K562 (cell line): Measurements from ENCODE around the gene CAPN2. TPM values are rescaled to one million over a fixed set of nuclear protein-coding genes. Genes with fewer than 3 reads are reported as not detected.

Experiments used
- CBFA2T3 ChIP-seq: fragments of 450-650 bp; IDR thresholded peaks from 2 replicates; pipeline ENCODE4 v1.6.1; 2017
- DNMT1 ChIP-seq: fragments of 450-650 bp; IDR thresholded peaks from 2 replicates; pipeline ENCODE4 v1.6.1; 2016; ENCODE audit warnings: antibody characterized with exemption, mild to moderate bottlenecking
- FOXJ3 ChIP-seq: sonication (generic); formaldehyde crosslinking; IDR thresholded peaks from 2 replicates; pipeline ENCODE4 v1.4.0; 2020; ENCODE audit warnings: mild to moderate bottlenecking, missing genetic modification reagents
- HDAC6 ChIP-seq: IDR thresholded peaks from 2 replicates; pipeline ENCODE4 v1.6.1; 2012; ENCODE audit warnings: low read depth, mild to moderate bottlenecking, control low read depth, inconsistent platforms, low read length, moderate library complexity
- KDM5B ChIP-seq: fragments of 200-600 bp; sonication (generic); IDR thresholded peaks from 2 replicates; pipeline ENCODE4 v1.6.1; 2012; ENCODE audit warnings: low read depth, mild to moderate bottlenecking, moderate library complexity, low read length, control low read depth, inconsistent platforms; ENCODE audit not compliant: insufficient replicate concordance
- MAZ ChIP-seq, 2 experiments: fragments of 450-650 bp in 1 of 2; sonication (generic) in 1 of 2; formaldehyde crosslinking; IDR thresholded peaks in 1 of 2; conservative IDR thresholded peaks in 1 of 2; 2 replicates each; pipeline versions ENCODE4 v1.4.0 to v1.5.0; 2020; ENCODE audit warnings: mild to moderate bottlenecking in 1 of 2, missing genetic modification reagents in 1 of 2
- MTF1 ChIP-seq: fragments of 250-450 bp; sonication (Bioruptor Pico); IDR thresholded peaks from 2 replicates; pipeline ENCODE4 v1.9.0; 2021; ENCODE audit warnings: moderate library complexity, mild to moderate bottlenecking, inconsistent platforms, borderline replicate concordance
- NCOA4 ChIP-seq: fragments of 450-650 bp; IDR thresholded peaks from 2 replicates; pipeline ENCODE4 v1.6.1; 2018; ENCODE audit warnings: mild to moderate bottlenecking; ENCODE audit not compliant: partially characterized antibody
- RBBP5 ChIP-seq: fragments of 200-600 bp; sonication (generic); IDR thresholded peaks from 2 replicates; pipeline ENCODE4 v1.6.1; 2012; ENCODE audit warnings: borderline replicate concordance, mild to moderate bottlenecking, low read length, control low read depth, inconsistent platforms; ENCODE audit not compliant: insufficient read depth, poor library complexity, severe bottlenecking
- TCFL5 ChIP-seq: fragments of 250-450 bp; sonication (Bioruptor Pico); conservative IDR thresholded peaks from 2 replicates; pipeline ENCODE4 v1.6.1; 2021; ENCODE audit warnings: mild to moderate bottlenecking, moderate library complexity, matching md5 sums
- UBTF ChIP-seq, 2 experiments: IDR thresholded peaks; 2 replicates each; pipeline ENCODE4 v1.6.1; 2012; ENCODE audit warnings: improper control_type of control experiment in 2 of 2, low read depth in 2 of 2, low read length in 2 of 2, borderline replicate concordance in 1 of 2
- ZNF696 ChIP-seq: fragments of 250-450 bp; sonication (Bioruptor Pico); conservative IDR thresholded peaks from 2 replicates; pipeline ENCODE4 v1.4.0; 2020; ENCODE audit warnings: mild to moderate bottlenecking, moderate library complexity
- polyA plus RNA-seq, 8 experiments: library from polyadenylated mRNA; depleted of rRNA in 4 of 8; stranded (reverse) in 5 of 8; unstranded in 3 of 8; fragments of >200 nt; fragmentation: Nextera tagmentation in 2 of 8; fragmentation: Illumina TruSeq in 1 of 8; extraction: Ambion mirVana in 2 of 8; extraction: Trizol in 1 of 8; gene quantifications; 2 replicates each; pipeline versions ENCODE4 v1.2.1 to v1.2.3, GENCODE V29; 2011 to 2014; ENCODE audit warnings: inconsistent platforms in 1 of 8, missing spikeins in 1 of 8
- total RNA-seq, 7 experiments: library from RNA; depleted of rRNA in 6 of 7; stranded (reverse); fragments of >200 nt in 6 of 7; fragmentation: Illumina TruSeq in 2 of 7; extraction: Trizol in 2 of 7; gene quantifications; 2 replicates each; pipeline versions ENCODE4 v1.2.1 to v1.2.3, GENCODE V29; 2011 to 2021; ENCODE audit warnings: low replicate concordance in 1 of 7
- TF ChIP-seq, protein P1 (sequence below): sonication (generic); formaldehyde crosslinking; IDR thresholded peaks from 2 replicates; pipeline ENCODE4 v1.8.1; 2022; ENCODE audit warnings: missing genetic modification reagents
- TF ChIP-seq, protein P2 (sequence below), 2 experiments: IDR thresholded peaks in 1 of 2; conservative IDR thresholded peaks in 1 of 2; 2 replicates each; pipeline ENCODE4 v1.6.1; 2016; ENCODE audit warnings: low read depth in 2 of 2, mild to moderate bottlenecking in 1 of 2, missing compliant biosample characterization in 1 of 2, missing genetic modification characterization in 1 of 2, moderate library complexity in 1 of 2
- TF ChIP-seq, protein P3 (sequence below): fragments of 250-450 bp; sonication (Bioruptor Pico); IDR thresholded peaks from 2 replicates; pipeline ENCODE4 v1.4.0; 2020
- TF ChIP-seq, protein P4 (sequence below): IDR thresholded peaks from 2 replicates; pipeline ENCODE4 v1.6.1; 2016; ENCODE audit warnings: missing genetic modification characterization, missing compliant biosample characterization

CAPN2 gene
- total and polyA plus RNA-seq, 9 of the 15 experiments (the other 6 are each of a cell fraction or from before 2014, with no cell fraction given) = 24.6 to 157 (median 101) TPM

DNA sequence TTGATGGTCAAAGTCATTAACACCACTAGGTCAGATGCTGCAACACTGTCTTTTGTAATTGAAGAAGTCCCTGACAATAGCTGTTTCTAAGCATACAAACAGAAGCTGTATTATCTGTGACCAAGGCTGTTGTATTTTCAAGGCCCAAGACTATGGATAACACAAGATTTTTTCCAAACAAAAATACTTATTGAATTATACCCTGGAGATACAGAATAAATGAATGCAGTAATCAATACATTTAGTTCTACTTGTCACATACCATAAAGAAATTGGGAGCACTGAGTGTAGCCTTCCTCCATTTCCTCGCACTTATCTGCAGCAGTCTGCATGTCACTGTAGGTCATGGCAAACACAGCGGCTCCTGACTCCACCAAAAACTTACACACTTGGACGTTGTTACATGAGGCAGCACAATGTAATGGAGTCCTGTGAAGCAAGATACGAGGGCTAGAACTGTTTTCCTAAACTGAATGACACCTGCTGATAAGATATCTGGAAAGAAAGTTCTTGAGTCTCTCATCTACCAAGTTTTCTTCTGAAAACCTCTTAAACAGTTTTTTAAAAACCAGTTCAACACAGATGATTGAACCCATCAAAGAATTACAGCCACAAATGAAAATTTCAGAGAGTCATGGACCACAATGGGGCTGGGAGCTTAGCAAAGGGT is 76.5 kb downstream of the CAPN2 start (continued):
- TF ChIP-seq, protein P1, sequence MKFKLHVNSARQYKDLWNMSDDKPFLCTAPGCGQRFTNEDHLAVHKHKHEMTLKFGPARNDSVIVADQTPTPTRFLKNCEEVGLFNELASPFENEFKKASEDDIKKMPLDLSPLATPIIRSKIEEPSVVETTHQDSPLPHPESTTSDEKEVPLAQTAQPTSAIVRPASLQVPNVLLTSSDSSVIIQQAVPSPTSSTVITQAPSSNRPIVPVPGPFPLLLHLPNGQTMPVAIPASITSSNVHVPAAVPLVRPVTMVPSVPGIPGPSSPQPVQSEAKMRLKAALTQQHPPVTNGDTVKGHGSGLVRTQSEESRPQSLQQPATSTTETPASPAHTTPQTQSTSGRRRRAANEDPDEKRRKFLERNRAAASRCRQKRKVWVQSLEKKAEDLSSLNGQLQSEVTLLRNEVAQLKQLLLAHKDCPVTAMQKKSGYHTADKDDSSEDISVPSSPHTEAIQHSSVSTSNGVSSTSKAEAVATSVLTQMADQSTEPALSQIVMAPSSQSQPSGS = no peak
- TF ChIP-seq FOXJ3 (CRISPR knock-in tag) (no peak), MAZ (CRISPR knock-in tag; conservative IDR thresholded peaks at IDR 0.05 in 1 of 2, IDR thresholded peaks at IDR 0.05 in 1 of 2) (peak in 1 of 2 experiments; percentile 84; a peak in 2 of 4 replicates), CBFA2T3 (peak; percentile 99), ZNF696 (CRISPR knock-in tag) (no peak), NCOA4 (peak; percentile 60), KDM5B (peak; percentile 54), RBBP5 (peak; percentile 52), TCFL5 (CRISPR knock-in tag) (peak; percentile 6; the same call in 1 of the 2 replicates), HDAC6 (no peak), DNMT1 (no peak), MTF1 (0 out of 2 replicates have a peak, but pooled peaks have one; percentile 65), UBTF (IDR thresholded peaks at IDR 0.05; ENCODE audit: borderline replicate concordance in 1 of 2, low read depth in 2 of 2, low read length in 2 of 2) (peak in 1 of 2 experiments; percentile 77; a peak in 1 of 4 replicates)
- TF ChIP-seq, protein P2, sequence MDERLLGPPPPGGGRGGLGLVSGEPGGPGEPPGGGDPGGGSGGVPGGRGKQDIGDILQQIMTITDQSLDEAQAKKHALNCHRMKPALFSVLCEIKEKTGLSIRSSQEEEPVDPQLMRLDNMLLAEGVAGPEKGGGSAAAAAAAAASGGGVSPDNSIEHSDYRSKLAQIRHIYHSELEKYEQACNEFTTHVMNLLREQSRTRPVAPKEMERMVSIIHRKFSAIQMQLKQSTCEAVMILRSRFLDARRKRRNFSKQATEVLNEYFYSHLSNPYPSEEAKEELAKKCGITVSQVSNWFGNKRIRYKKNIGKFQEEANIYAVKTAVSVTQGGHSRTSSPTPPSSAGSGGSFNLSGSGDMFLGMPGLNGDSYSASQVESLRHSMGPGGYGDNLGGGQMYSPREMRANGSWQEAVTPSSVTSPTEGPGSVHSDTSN (CRISPR knock-in tag; IDR thresholded peaks at IDR 0.05; ENCODE audit: low read depth) = no peak
- TF ChIP-seq, protein P2 (tag; conservative IDR thresholded peaks at IDR 0.05; ENCODE audit: low read depth) = peak; percentile 79
- TF ChIP-seq, protein P3, sequence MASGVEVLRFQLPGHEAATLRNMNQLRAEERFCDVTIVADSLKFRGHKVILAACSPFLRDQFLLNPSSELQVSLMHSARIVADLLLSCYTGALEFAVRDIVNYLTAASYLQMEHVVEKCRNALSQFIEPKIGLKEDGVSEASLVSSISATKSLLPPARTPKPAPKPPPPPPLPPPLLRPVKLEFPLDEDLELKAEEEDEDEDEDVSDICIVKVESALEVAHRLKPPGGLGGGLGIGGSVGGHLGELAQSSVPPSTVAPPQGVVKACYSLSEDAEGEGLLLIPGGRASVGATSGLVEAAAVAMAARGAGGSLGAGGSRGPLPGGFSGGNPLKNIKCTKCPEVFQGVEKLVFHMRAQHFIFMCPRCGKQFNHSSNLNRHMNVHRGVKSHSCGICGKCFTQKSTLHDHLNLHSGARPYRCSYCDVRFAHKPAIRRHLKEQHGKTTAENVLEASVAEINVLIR = 0 out of 2 replicates have a peak, but pooled peaks have one; percentile 39
- TF ChIP-seq, protein P4, sequence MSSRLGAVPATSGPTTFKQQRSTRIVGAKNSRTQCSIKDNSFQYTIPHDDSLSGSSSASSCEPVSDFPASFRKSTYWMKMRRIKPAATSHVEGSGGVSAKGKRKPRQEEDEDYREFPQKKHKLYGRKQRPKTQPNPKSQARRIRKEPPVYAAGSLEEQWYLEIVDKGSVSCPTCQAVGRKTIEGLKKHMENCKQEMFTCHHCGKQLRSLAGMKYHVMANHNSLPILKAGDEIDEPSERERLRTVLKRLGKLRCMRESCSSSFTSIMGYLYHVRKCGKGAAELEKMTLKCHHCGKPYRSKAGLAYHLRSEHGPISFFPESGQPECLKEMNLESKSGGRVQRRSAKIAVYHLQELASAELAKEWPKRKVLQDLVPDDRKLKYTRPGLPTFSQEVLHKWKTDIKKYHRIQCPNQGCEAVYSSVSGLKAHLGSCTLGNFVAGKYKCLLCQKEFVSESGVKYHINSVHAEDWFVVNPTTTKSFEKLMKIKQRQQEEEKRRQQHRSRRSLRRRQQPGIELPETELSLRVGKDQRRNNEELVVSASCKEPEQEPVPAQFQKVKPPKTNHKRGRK (tag) = no peak
